WTC11 (cell line): Measurements from ENCODE around the gene SCAI. TPM values are rescaled to one million over a fixed set of nuclear protein-coding genes. Genes with fewer than 3 reads are reported as not detected.

Source experiments
- ARID4B ChIP-seq: sonication (generic); formaldehyde crosslinking; IDR thresholded peaks from 2 replicates; pipeline ENCODE4 v1.8.0; 2023; ENCODE audit warnings: missing genetic modification reagents, mild to moderate bottlenecking, borderline replicate concordance
- CBFB ChIP-seq: sonication (generic); formaldehyde crosslinking; IDR thresholded peaks from 2 replicates; pipeline ENCODE4 v1.8.1; 2022; ENCODE audit warnings: mild to moderate bottlenecking, low read depth, missing genetic modification reagents
- E2F5 ChIP-seq: sonication (generic); formaldehyde crosslinking; IDR thresholded peaks from 2 replicates; pipeline ENCODE4 v1.8.1; 2022; ENCODE audit warnings: mild to moderate bottlenecking, moderate library complexity, missing genetic modification reagents
- JUN ChIP-seq: sonication (generic); formaldehyde crosslinking; IDR thresholded peaks from 2 replicates; pipeline ENCODE4 v1.8.0; 2023; ENCODE audit warnings: mild to moderate bottlenecking, missing genetic modification reagents
- KAT7 ChIP-seq: sonication (generic); formaldehyde crosslinking; IDR thresholded peaks from 2 replicates; pipeline ENCODE4 v1.8.1; 2023; ENCODE audit warnings: missing genetic modification reagents, mild to moderate bottlenecking, borderline replicate concordance
- ZNF281 ChIP-seq: sonication (generic); formaldehyde crosslinking; IDR thresholded peaks from 2 replicates; pipeline ENCODE4 v1.8.0; 2023; ENCODE audit warnings: mild to moderate bottlenecking, missing genetic modification reagents
- ZNF512 ChIP-seq: sonication (generic); formaldehyde crosslinking; IDR thresholded peaks from 2 replicates; pipeline ENCODE4 v1.8.1; 2022; ENCODE audit warnings: missing genetic modification reagents, borderline replicate concordance
- ZNF532 ChIP-seq: fragments of 250-450 bp; sonication (Bioruptor Pico); IDR thresholded peaks from 2 replicates; pipeline ENCODE4 v1.9.0; 2021; ENCODE audit warnings: mild to moderate bottlenecking, borderline replicate concordance
- total RNA-seq: library from RNA; stranded (reverse); gene quantifications from 3 replicates; pipeline ENCODE4 v1.2.3, GENCODE V29; 2021
- TF ChIP-seq, protein P1 (sequence below): sonication (generic); formaldehyde crosslinking; IDR thresholded peaks from 2 replicates; pipeline ENCODE4 v1.8.1; 2022; ENCODE audit warnings: low read depth, missing genetic modification reagents, borderline replicate concordance
- TF ChIP-seq, protein P2 (sequence below): sonication (generic); formaldehyde crosslinking; IDR thresholded peaks from 2 replicates; pipeline ENCODE4 v1.8.0; 2022; ENCODE audit warnings: missing genetic modification reagents

The SCAI gene
- total RNA-seq, 1 experiment from 2014 or later = 20.4 TPM

DNA sequence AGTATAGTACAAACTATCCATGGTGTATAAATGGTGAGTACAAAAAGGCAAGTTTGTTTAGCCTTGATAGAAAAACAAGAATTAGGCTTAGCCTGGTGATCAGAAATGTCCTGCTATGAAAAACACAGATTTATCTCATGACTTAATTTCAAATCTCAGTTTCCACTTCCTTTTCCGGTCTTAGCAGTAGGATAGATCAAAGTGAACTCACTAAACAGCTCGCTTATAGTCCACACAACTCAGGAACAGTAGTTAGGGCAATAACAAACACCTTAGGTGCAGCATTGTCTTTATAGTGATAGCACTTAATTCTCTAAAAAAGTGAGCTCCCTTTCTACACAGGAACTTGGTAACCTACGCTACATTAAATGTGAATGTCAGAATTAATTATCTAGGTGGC, 213.9 kb downstream of the SCAI start (continued):
- no peak for TF ChIP-seq ZNF281
- TF ChIP-seq KAT7 (CRISPR knock-in tag) = no peak
- TF ChIP-seq ARID4B (CRISPR knock-in tag) = no peak
- TF ChIP-seq E2F5 = no peak
- TF ChIP-seq, protein P1, sequence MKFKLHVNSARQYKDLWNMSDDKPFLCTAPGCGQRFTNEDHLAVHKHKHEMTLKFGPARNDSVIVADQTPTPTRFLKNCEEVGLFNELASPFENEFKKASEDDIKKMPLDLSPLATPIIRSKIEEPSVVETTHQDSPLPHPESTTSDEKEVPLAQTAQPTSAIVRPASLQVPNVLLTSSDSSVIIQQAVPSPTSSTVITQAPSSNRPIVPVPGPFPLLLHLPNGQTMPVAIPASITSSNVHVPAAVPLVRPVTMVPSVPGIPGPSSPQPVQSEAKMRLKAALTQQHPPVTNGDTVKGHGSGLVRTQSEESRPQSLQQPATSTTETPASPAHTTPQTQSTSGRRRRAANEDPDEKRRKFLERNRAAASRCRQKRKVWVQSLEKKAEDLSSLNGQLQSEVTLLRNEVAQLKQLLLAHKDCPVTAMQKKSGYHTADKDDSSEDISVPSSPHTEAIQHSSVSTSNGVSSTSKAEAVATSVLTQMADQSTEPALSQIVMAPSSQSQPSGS (CRISPR knock-in tag) = no peak
- TF ChIP-seq ZNF532 (CRISPR knock-in tag) = no peak
- TF ChIP-seq JUN = no peak
- no peak for TF ChIP-seq CBFB
- TF ChIP-seq, protein P2, sequence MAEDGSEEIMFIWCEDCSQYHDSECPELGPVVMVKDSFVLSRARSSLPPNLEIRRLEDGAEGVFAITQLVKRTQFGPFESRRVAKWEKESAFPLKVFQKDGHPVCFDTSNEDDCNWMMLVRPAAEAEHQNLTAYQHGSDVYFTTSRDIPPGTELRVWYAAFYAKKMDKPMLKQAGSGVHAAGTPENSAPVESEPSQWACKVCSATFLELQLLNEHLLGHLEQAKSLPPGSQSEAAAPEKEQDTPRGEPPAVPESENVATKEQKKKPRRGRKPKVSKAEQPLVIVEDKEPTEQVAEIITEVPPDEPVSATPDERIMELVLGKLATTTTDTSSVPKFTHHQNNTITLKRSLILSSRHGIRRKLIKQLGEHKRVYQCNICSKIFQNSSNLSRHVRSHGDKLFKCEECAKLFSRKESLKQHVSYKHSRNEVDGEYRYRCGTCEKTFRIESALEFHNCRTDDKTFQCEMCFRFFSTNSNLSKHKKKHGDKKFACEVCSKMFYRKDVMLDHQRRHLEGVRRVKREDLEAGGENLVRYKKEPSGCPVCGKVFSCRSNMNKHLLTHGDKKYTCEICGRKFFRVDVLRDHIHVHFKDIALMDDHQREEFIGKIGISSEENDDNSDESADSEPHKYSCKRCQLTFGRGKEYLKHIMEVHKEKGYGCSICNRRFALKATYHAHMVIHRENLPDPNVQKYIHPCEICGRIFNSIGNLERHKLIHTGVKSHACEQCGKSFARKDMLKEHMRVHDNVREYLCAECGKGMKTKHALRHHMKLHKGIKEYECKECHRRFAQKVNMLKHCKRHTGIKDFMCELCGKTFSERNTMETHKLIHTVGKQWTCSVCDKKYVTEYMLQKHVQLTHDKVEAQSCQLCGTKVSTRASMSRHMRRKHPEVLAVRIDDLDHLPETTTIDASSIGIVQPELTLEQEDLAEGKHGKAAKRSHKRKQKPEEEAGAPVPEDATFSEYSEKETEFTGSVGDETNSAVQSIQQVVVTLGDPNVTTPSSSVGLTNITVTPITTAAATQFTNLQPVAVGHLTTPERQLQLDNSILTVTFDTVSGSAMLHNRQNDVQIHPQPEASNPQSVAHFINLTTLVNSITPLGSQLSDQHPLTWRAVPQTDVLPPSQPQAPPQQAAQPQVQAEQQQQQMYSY (CRISPR knock-in tag) = no peak
- no peak for TF ChIP-seq ZNF512 (CRISPR knock-in tag)
